BJ (cell line): Measurements from ENCODE around the gene NOL12. TPM values are rescaled to one million over a fixed set of nuclear protein-coding genes. Genes with fewer than 3 reads are reported as not detected.

Experiments
- CTCF ChIA-PET: fragments of 350-600 bp; formaldehyde crosslinking; extraction: SDS; loops from one replicate; lab custom pipeline; 2021; ENCODE audit warnings: antibody characterized with exemption, inconsistent platforms; lab: Yijun Ruan, JAX
- POLR2A ChIA-PET: fragments of 300-600 bp; sonication (Branson Sonifier 250); formaldehyde crosslinking; extraction: SDS; loops from one replicate; lab custom pipeline; 2021; ENCODE audit warnings: antibody characterized with exemption; lab: Charles Lee
- DNase-seq: peaks from one replicate; pipeline ENCODE4 v3.0.0-alpha.2; 2011; ENCODE audit warnings: low read depth
- H3K27me3 ChIP-seq: 2 replicates; pipeline ENCODE4 v1.6.0; 2011; ENCODE audit warnings: low read length; ENCODE audit not compliant: control insufficient read depth, insufficient read depth
- H3K36me3 ChIP-seq: 2 replicates; pipeline ENCODE4 v1.5.1; 2011; ENCODE audit warnings: low read length; ENCODE audit not compliant: control insufficient read depth, insufficient read depth
- H3K4me3 ChIP-seq: 2 replicates; pipeline ENCODE4 v1.5.1; 2011; ENCODE audit warnings: low read depth, mild to moderate bottlenecking, control low read depth, low read length
- polyA plus RNA-seq: library from polyadenylated mRNA; depleted of rRNA; stranded (reverse); fragments of >200 nt; gene quantifications from 2 replicates; pipeline ENCODE4 v1.2.3, GENCODE V29; 2011; rRNA removed
- small RNA-seq: library from RNA; depleted of rRNA; stranded (forward); fragments of <200 nt; gene quantifications from one replicate; pipeline ENCODE3, GENCODE V24; 2012; ENCODE audit warnings: low replicate concordance, low read depth; ENCODE audit not compliant: insufficient read length
- TF ChIP-seq, protein P1 (sequence below): IDR thresholded peaks from 2 replicates; pipeline ENCODE4 v1.5.1; 2011; ENCODE audit warnings: low read depth, mild to moderate bottlenecking, control low read depth, inconsistent platforms, low read length, moderate library complexity; ENCODE audit not compliant: insufficient read depth

NOL12 gene
- polyA plus RNA-seq, 1 experiment = 16.5 TPM

DNA sequence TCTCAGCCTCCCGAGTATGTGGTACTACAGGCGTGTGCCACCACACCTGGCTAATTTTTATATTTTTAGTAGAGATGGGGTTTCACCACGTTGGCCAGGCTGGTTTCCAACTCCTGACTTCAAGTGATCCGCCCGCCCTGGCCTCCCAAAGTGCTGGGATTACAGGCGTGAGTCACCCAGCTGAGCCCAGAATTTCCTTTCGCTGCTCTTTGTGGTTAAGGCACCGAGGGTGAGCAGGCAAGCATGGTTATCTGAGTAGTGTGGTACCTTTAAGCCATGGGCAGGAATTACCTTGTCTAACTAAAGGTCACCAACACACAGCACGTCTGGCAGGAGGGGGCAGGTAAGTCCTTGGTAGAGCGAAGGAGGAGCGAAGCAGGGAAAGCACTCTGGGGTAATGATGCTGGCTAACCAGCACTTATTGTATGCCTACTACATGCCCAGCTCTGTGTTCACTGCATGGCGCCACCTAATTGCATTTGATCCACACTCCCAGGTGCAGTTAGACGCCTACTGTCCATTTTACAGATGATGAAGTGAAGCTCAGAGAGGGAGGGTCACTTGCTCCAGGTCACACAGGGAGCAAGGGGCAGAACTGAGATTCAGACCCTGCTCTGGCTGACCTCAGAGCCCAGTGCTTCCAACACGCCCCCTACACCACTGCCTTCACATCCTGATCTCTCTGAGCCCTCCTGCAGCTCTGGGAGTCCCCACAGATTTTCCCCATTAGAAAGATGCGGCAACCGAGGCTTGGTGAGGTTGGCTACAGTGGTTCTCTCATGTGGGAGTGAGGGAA lies 56.4 kb downstream of the NOL12 start:
- Histone ChIP-seq H3K36me3 (no peaks in the 10 kb centered on the region; the same call in 1 of the 2 replicates), H3K4me3 (no peak overlapping the region), H3K27me3 (no peaks in the 10 kb centered on the region)
- CTCF ChIA-PET = interaction anchor here (0.7 to 1.8 kb wide), 3 partner anchors 27 to 198 kb away, joined by 3 to 10 read pairs (median 5); no protein-coding TSS in a partner anchor
- TF ChIP-seq, protein P1, sequence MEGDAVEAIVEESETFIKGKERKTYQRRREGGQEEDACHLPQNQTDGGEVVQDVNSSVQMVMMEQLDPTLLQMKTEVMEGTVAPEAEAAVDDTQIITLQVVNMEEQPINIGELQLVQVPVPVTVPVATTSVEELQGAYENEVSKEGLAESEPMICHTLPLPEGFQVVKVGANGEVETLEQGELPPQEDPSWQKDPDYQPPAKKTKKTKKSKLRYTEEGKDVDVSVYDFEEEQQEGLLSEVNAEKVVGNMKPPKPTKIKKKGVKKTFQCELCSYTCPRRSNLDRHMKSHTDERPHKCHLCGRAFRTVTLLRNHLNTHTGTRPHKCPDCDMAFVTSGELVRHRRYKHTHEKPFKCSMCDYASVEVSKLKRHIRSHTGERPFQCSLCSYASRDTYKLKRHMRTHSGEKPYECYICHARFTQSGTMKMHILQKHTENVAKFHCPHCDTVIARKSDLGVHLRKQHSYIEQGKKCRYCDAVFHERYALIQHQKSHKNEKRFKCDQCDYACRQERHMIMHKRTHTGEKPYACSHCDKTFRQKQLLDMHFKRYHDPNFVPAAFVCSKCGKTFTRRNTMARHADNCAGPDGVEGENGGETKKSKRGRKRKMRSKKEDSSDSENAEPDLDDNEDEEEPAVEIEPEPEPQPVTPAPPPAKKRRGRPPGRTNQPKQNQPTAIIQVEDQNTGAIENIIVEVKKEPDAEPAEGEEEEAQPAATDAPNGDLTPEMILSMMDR = no peak
- POLR2A ChIA-PET = interaction anchor here (0.5 kb wide), 1 partner anchor 135 kb away, joined by 3 read pairs; no protein-coding TSS in a partner anchor
- no peak for DNase-seq

Small RNA genes lying within 50 kb of the gene (small RNA-seq; reads per million reads assigned to genes)
- not detected for gene RN7SL385P

Other genes with a start within 250 kb of the NOL12 start
- not detected in 2 replicates for gene MFNG, start 200.0 kb upstream of the NOL12 start, polyA plus RNA-seq
- gene CARD10, start 166.9 kb upstream of the NOL12 start, polyA plus RNA-seq = 2.3 and 4.5 TPM in 2 replicates
- gene CDC42EP1, start 125.9 kb upstream of the NOL12 start, polyA plus RNA-seq = 19.1 and 36.3 TPM in 2 replicates
- gene LGALS2, start 106.3 kb upstream of the NOL12 start, polyA plus RNA-seq = not detected in 2 replicates
- 22.5 and 34.6 TPM in 2 replicates for gene GGA1, start 77.5 kb upstream of the NOL12 start, polyA plus RNA-seq
- gene SH3BP1, start 46.7 kb upstream of the NOL12 start, polyA plus RNA-seq = 4.7 and 5.8 TPM in 2 replicates
- 16.4 and 24.0 TPM in 2 replicates for gene PDXP, start 27.6 kb upstream of the NOL12 start, polyA plus RNA-seq
- 9,083 and 9,143 TPM in 2 replicates for gene LGALS1, start 10.7 kb upstream of the NOL12 start, polyA plus RNA-seq
- 52.0 and 73.9 TPM in 2 replicates for gene TRIOBP, start 10.7 kb downstream of the NOL12 start, polyA plus RNA-seq
- gene GCAT, start 121.6 kb downstream of the NOL12 start, polyA plus RNA-seq = 12.6 and 24.9 TPM in 2 replicates
- gene GALR3, start 137.0 kb downstream of the NOL12 start, polyA plus RNA-seq = not detected in 2 replicates
- gene ANKRD54, start 158.0 kb downstream of the NOL12 start, polyA plus RNA-seq = 18.2 and 36.7 TPM in 2 replicates
- gene EIF3L, start 163.1 kb downstream of the NOL12 start, polyA plus RNA-seq = 705 and 755 TPM in 2 replicates
- gene MICALL1, start 220.0 kb downstream of the NOL12 start, polyA plus RNA-seq = 16.6 and 26.5 TPM in 2 replicates